ENCODE results near the gene CENPS. TPM values are rescaled to one million over a fixed set of nuclear protein-coding genes. Genes with fewer than 3 reads are reported as not detected.

The CENPS gene
- total and polyA plus RNA-seq, 2 of the 13 experiments (the other 11 are each of a cell fraction or from before 2014, with no cell fraction given), result 3.3 to 22.0 TPM

GRCh38 chr1:10431070-10431730 is 967 bp downstream of the CENPS start (continued):
- TF ChIP-seq THAP7 (CRISPR knock-in tag; IDR thresholded peaks at IDR 0.05) (0 out of 2 replicates have a peak, but pooled peaks have one; percentile 67), JUND (CRISPR knock-in tag; IDR thresholded peaks at IDR 0.05) (0 out of 2 replicates have a peak, but pooled peaks have one; percentile 0), FUBP1 (CRISPR knock-in tag; IDR thresholded peaks at IDR 0.05; ENCODE audit: borderline replicate concordance) (0 out of 2 replicates have a peak, but pooled peaks have one; percentile 6)

- H3K27me3 ChIP-seq (ENCODE audit: control insufficient read depth in 1 of 2, insufficient read depth in 2 of 2, low read length in 2 of 2), result no peaks in the 10 kb centered on the region
- POLR2A ChIA-PET, result interaction anchor here (1.7 kb wide), 1 partner anchor 34 kb away, joined by 6 read pairs; the partner anchor contains the start of gene PGD
- intact Hi-C loops (cut with micrococcal nuclease; ENCODE audit: unreplicated experiment) (loop anchor here (5.0 kb wide), 1 partner anchor 39 kb away; the partner anchor contains the start of genes DFFA and PEX14), in situ Hi-C loops (cut with HindIII; ENCODE audit: extremely low pct_ligation_motif_present, low pct_unique_long_range_greater_than_20kb) (loop anchor here (5.0 kb wide), 1 partner anchor 64 kb away; no protein-coding TSS in a partner anchor)
- H3K9me3 ChIP-seq (ENCODE audit: low read length), result no peaks in the 10 kb centered on the region
- BruUV-seq (replicated peaks), result no TSS peak
- peaks cover 5% of the 10 kb centered on the region for H3K79me2 ChIP-seq (ENCODE audit: insufficient read depth, low read length)
- H3K9ac ChIP-seq (ENCODE audit: insufficient read depth, low read depth, low read length), result peak overlapping the region; percentile 24; the same call in 1 of the 2 replicates
- H4K20me1 ChIP-seq (ENCODE audit: insufficient read depth, low read length), result no peaks in the 10 kb centered on the region
- no peak; the same call in 2 of the 3 replicates for ATAC-seq
- CTCF ChIA-PET (ENCODE audit: low intra/inter-chr PET ratio, low total read pairs), result no interaction called here
- H3K4me2 ChIP-seq (ENCODE audit: low read depth, low read length), result peak overlapping the region; percentile 47; the same call in 1 of the 2 replicates
- H3K4me3 ChIP-seq (replicated peaks in 1 of 3; ENCODE audit: insufficient read depth in 1 of 3, low read depth in 2 of 3, low read length in 3 of 3), result no peak overlapping the region; a peak in 1 of 6 replicates
- DNase-seq (ENCODE audit: low spot score), result no peak
- no peaks in the 10 kb centered on the region for H3K36me3 ChIP-seq (replicated peaks in 1 of 2; ENCODE audit: control insufficient read depth in 1 of 2, insufficient read depth in 2 of 2, low read length in 2 of 2)
- peaks cover 66% of the 10 kb centered on the region for H3K4me1 ChIP-seq (ENCODE audit: insufficient read depth, low read length)
- no peak overlapping the region for H2AFZ ChIP-seq (ENCODE audit: low read length)
- peak overlapping the region; percentile 14 for H3K27ac ChIP-seq (ENCODE audit: extremely low read length, insufficient read depth, low read length)
- 54% methylated on average over 14 of the region's 14 CpGs for WGBS (ENCODE audit: low lambda C conversion rate)
- FAIRE-seq, result peak; percentile 30
- TF ChIP-seq PBX2 (CRISPR knock-in tag; IDR thresholded peaks at IDR 0.05) (no peak), HNF4A (CRISPR knock-in tag; IDR thresholded peaks at IDR 0.05) (peak; percentile 35; the same call in 1 of the 2 replicates), SRF (IDR thresholded peaks at IDR 0.05; ENCODE audit: low read depth, low read length) (no peak), WIZ (CRISPR knock-in tag; IDR thresholded peaks at IDR 0.05) (no peak), SOX13 (IDR thresholded peaks at IDR 0.05) (no peak), SOX13 (CRISPR knock-in tag; conservative IDR thresholded peaks at IDR 0.05 in 1 of 2, IDR thresholded peaks at IDR 0.05 in 1 of 2) (peak in 1 of 2 experiments; percentile 55; a peak in 2 of 4 replicates), SOX5 (CRISPR knock-in tag; IDR thresholded peaks at IDR 0.05; ENCODE audit: borderline replicate concordance) (0 out of 2 replicates have a peak, but pooled peaks have one; percentile 23), BORCS8-MEF2B (CRISPR knock-in tag; IDR thresholded peaks at IDR 0.05) (no peak), LCORL (IDR thresholded peaks at IDR 0.05) (no peak), LCORL (CRISPR knock-in tag; IDR thresholded peaks at IDR 0.05) (no peak), HDAC1 (CRISPR knock-in tag; IDR thresholded peaks at IDR 0.05) (no peak), KAT8 (CRISPR knock-in tag; IDR thresholded peaks at IDR 0.05) (no peak), RFX1 (IDR thresholded peaks at IDR 0.05) (no peak)
Observed at GRCh38 chr1:10432910-10433700, 2.9 kb downstream of the CENPS start.
